ENCODE results near the gene ARL2BP. TPM values are rescaled to one million over a fixed set of nuclear protein-coding genes. Genes with fewer than 3 reads are reported as not detected.

ARL2BP gene
- total and polyA plus RNA-seq, 12 donors, result 33.4 to 57.9 (median 45.9) TPM

- WGBS, 2 donors, result 94% methylated on average over 6 of the region's 6 CpGs
Observed at GRCh38 chr16:57252148-57252721, 7.2 kb downstream of the ARL2BP start.

DNA sequence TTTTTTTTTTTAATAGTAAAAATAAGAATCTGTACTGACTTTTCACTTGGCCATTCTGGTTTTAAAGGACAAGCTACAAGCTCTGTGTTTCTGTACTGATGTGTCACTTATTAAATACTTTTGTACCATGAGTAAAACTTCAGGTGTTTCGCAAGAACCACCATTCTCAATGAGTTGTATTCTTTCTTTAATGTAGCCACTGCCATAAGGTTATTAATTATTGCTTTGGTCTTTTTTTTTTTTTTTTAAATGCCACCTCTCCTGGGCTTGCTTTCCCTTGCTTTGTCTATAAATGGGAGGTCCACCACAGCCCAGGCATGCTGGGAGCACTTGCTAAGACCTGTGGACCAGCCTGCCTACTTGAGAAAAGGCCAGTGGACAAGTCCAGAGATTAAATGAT, 8.4 kb downstream of the ARL2BP start:
- Histone ChIP-seq H3K4me3 (no peak overlapping the region), H3K36me3 (peaks cover 0 to 85% (median 61%) of the 10 kb centered on the region in 9 donors), H3K9me3 (no peaks in the 10 kb centered on the region), H3K27me3 (no peaks in the 10 kb centered on the region), H3K27ac (no peak overlapping the region), H3K4me1 (no peaks in the 10 kb centered on the region)
- intact Hi-C loops (cut with DNase I), result no loop called here
- no peak for ATAC-seq
- WGBS, 2 donors, result 96 to 100% methylated on average over 1 of the region's 1 CpG
- DNase-seq, result no peak
- TF ChIP-seq, protein P1, sequence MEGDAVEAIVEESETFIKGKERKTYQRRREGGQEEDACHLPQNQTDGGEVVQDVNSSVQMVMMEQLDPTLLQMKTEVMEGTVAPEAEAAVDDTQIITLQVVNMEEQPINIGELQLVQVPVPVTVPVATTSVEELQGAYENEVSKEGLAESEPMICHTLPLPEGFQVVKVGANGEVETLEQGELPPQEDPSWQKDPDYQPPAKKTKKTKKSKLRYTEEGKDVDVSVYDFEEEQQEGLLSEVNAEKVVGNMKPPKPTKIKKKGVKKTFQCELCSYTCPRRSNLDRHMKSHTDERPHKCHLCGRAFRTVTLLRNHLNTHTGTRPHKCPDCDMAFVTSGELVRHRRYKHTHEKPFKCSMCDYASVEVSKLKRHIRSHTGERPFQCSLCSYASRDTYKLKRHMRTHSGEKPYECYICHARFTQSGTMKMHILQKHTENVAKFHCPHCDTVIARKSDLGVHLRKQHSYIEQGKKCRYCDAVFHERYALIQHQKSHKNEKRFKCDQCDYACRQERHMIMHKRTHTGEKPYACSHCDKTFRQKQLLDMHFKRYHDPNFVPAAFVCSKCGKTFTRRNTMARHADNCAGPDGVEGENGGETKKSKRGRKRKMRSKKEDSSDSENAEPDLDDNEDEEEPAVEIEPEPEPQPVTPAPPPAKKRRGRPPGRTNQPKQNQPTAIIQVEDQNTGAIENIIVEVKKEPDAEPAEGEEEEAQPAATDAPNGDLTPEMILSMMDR (IDR thresholded peaks at IDR 0.05), result no peak

More at GRCh38 chr16:57252148-57252721, 7.2 kb downstream of the ARL2BP start:
- no peak overlapping the region for H3K4me3 ChIP-seq
- peaks cover 0 to 97% (median 67%) of the 10 kb centered on the region in 9 donors for H3K36me3 ChIP-seq
- DNase-seq, result no peak
- intact Hi-C loops (cut with DNase I), result no loop called here
- ATAC-seq, result no peak
- TF ChIP-seq, protein P1 (IDR thresholded peaks at IDR 0.05), result no peak
- H3K4me1 ChIP-seq, result peaks cover 0 to 2% (median 0%) of the 10 kb centered on the region in 9 donors
- H3K27ac ChIP-seq, result no peak overlapping the region
- no peaks in the 10 kb centered on the region for H3K27me3 ChIP-seq
- no peaks in the 10 kb centered on the region for H3K9me3 ChIP-seq

- TF ChIP-seq, protein P1 (IDR thresholded peaks at IDR 0.05), result no peak
- H3K9me3 ChIP-seq, result no peaks in the 10 kb centered on the region
- WGBS, 2 donors, result 87% methylated on average over 10 of the region's 10 CpGs
- H3K4me1 ChIP-seq, result peaks cover 3 to 13% (median 8%) of the 10 kb centered on the region in 9 donors
- intact Hi-C loops (cut with DNase I), result no loop called here
- DNase-seq (no peak), ATAC-seq (no peak)
- H3K4me3 ChIP-seq, result no peak overlapping the region
- no peaks in the 10 kb centered on the region for H3K27me3 ChIP-seq
- peaks cover 0 to 61% (median 41%) of the 10 kb centered on the region in 9 donors for H3K36me3 ChIP-seq
- peak overlapping the region in 1 of 10 donors; percentile 11 for H3K27ac ChIP-seq
Observed at GRCh38 chr16:57255686-57256415, 10.8 kb downstream of the ARL2BP start.

DNA sequence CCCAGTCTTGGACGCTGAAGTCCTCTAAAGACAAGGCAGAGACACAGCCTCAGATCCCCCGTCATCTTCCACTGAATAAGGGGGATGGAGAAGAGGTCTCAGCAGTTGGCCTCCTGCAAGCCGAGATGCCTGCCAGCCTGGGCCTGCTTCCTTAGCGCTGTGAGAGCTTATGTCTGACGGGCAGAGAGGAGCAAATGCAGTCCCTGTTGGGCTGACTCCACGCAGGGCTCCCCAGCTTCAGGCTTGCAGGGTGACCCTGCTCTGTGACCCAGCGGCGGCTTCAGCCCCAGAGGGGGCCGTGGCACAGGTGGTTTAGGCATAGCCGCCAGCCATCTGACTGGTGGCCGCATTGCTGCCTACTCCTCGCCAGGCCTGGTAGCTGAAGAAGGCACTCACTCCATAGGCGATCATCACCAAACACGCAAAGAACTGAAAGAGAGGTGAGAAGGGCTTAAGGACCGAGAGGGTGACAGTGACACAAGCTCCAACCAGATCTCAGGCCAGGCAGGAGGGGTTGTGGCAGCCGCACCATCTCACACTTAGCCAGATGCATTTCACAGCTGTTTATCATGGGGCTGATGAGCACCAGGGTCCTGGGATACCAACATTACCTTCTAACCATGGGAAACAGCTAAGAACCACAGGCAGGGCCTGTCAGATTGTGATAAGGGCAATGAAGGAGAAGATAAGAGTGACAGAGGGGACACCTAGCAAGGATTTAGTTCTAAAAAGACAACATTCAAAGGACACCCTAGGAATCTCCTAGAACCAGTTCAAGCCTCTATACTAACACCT, 11.7 kb downstream of the ARL2BP start:
- Histone ChIP-seq H3K9me3 (no peaks in the 10 kb centered on the region), H3K36me3 (peaks cover 0 to 51% (median 31%) of the 10 kb centered on the region in 9 donors), H3K27ac (no peak overlapping the region), H3K4me3 (no peak overlapping the region), H3K27me3 (no peaks in the 10 kb centered on the region), H3K4me1 (peaks cover 3 to 16% (median 11%) of the 10 kb centered on the region in 9 donors)
- DNase-seq (no peak), ATAC-seq (no peak)
- TF ChIP-seq, protein P1 (IDR thresholded peaks at IDR 0.05), result no peak
- intact Hi-C loops (cut with DNase I), result no loop called here
- WGBS, 2 donors, result 89% methylated on average over 16 of the region's 16 CpGs

Measured in heart right ventricle (tissue), 16 donors.